H1 (cell line): ENCODE measurements around the gene PGBD5. TPM values are rescaled to one million over a fixed set of nuclear protein-coding genes. Genes with fewer than 3 reads are reported as not detected.

Source experiments
- CTCF ChIA-PET: fragments of 300-600 bp; sonication (Branson Sonifier 250); formaldehyde crosslinking; loops from one replicate; lab custom pipeline; 2021; ENCODE audit not compliant: partially characterized antibody; lab: Charles Lee
- POLR2A ChIA-PET: fragments of 300-600 bp; sonication (Branson Sonifier 250); formaldehyde crosslinking; loops from one replicate; lab custom pipeline; 2021; ENCODE audit warnings: inconsistent platforms; ENCODE audit not compliant: partially characterized antibody; lab: Charles Lee
- DNase-seq, 2 experiments: peaks; one replicate each; pipeline versions ENCODE4 v3.0.0 to v3.0.0-alpha.2; 2010 to 2022; ENCODE audit warnings: low spot score in 2 of 2, low read depth in 1 of 2, mixed read lengths in 1 of 2
- FAIRE-seq: peaks from 2 replicates; lab custom pipeline; 2011; peaks lifted over from hg19 to GRCh38; lab: Jason Lieb, UNC
- H2AFZ ChIP-seq: 2 replicates; pipeline ENCODE4 v1.8.1; 2012; ENCODE audit warnings: low read length, inconsistent platforms
- H2AK5ac ChIP-seq: 2 replicates; pipeline ENCODE4 v1.6.1; 2013; ENCODE audit warnings: low read depth, low read length
- H2BK120ac ChIP-seq: replicated peaks from 2 replicates; pipeline ENCODE3; 2013; ENCODE audit warnings: low read depth, low read length, inconsistent platforms
- H2BK12ac ChIP-seq: 2 replicates; pipeline ENCODE4 v1.6.1; 2013; ENCODE audit warnings: low read depth, low read length
- H2BK15ac ChIP-seq: 2 replicates; pipeline ENCODE4 v1.6.1; 2013; ENCODE audit warnings: low read length
- H2BK20ac ChIP-seq: 2 replicates; pipeline ENCODE4 v1.6.1; 2013; ENCODE audit warnings: low read length
- H2BK5ac ChIP-seq: 2 replicates; pipeline ENCODE4 v1.6.1; 2013; ENCODE audit warnings: low read depth, low read length
- H3K14ac ChIP-seq: 2 replicates; pipeline ENCODE4 v1.6.1; 2013; ENCODE audit warnings: inconsistent platforms; ENCODE audit not compliant: insufficient read length
- H3K18ac ChIP-seq: 2 replicates; pipeline ENCODE4 v1.6.1; 2013; ENCODE audit warnings: low read length; ENCODE audit errors: extremely low read depth
- H3K23ac ChIP-seq: 2 replicates; pipeline ENCODE4 v1.6.1; 2013; ENCODE audit warnings: inconsistent platforms; ENCODE audit not compliant: insufficient read length
- H3K23me2 ChIP-seq: 2 replicates; pipeline ENCODE4 v1.6.1; 2013; ENCODE audit warnings: low read depth, low read length
- H3K27ac ChIP-seq: 2 replicates; pipeline ENCODE4 v1.6.1; 2011; ENCODE audit warnings: low read depth, low read length, inconsistent platforms
- H3K27me3 ChIP-seq, 4 experiments: replicated peaks in 1 of 4; 1 replicate in 1 of 4; 2 replicates in 3 of 4; pipeline versions ENCODE4 v1.6.1 to v1.8.1; 2011 to 2013; ENCODE audit warnings: low read length in 3 of 4, mild to moderate bottlenecking in 3 of 4, inconsistent platforms in 2 of 4, mixed read lengths in 2 of 4, moderate library complexity in 1 of 4; ENCODE audit not compliant: control insufficient read depth in 3 of 4, insufficient read depth in 3 of 4; ENCODE audit errors: extremely low read depth in 1 of 4
- H3K36me3 ChIP-seq, 4 experiments: 2 replicates each; pipeline versions ENCODE4 v1.6.1 to v1.8.1; 2011 to 2013; ENCODE audit warnings: mild to moderate bottlenecking in 4 of 4, low read length in 3 of 4, moderate library complexity in 2 of 4, control low read depth in 1 of 4, inconsistent platforms in 1 of 4; ENCODE audit not compliant: insufficient read depth in 4 of 4, control insufficient read depth in 2 of 4
- H3K4ac ChIP-seq: replicated peaks from 2 replicates; pipeline ENCODE3; 2013; ENCODE audit warnings: low read length, low read depth, mixed read lengths, inconsistent platforms; ENCODE audit not compliant: insufficient read length
- H3K4me1 ChIP-seq, 4 experiments: replicated peaks in 1 of 4; 1 replicate in 1 of 4; 2 replicates in 3 of 4; pipeline versions ENCODE4 v1.6.1 to v1.8.1; 2011 to 2013; ENCODE audit warnings: low read length in 3 of 4, inconsistent platforms in 2 of 4, mixed read lengths in 1 of 4; ENCODE audit not compliant: insufficient read depth in 4 of 4, control insufficient read depth in 3 of 4
- H3K4me2 ChIP-seq, 2 experiments: 2 replicates each; pipeline versions ENCODE4 v1.6.1 to v1.8.1; 2011 to 2013; ENCODE audit warnings: low read depth in 2 of 2, low read length in 2 of 2, control low read depth in 1 of 2, inconsistent platforms in 1 of 2, mild to moderate bottlenecking in 1 of 2; ENCODE audit not compliant: insufficient read depth in 1 of 2
- H3K4me3 ChIP-seq, 4 experiments: fragments of 200-600, 300-600 bp in 1 of 4; sonication (generic), shearing (Covaris generic), sonication (Bioruptor Twin) in 1 of 4; 2 replicates each; pipeline versions ENCODE4 v1.5.1 to v1.8.1; 2011 to 2016; ENCODE audit warnings: low read length in 4 of 4, low read depth in 3 of 4, control low read depth in 2 of 4, inconsistent platforms in 2 of 4, mild to moderate bottlenecking in 2 of 4, mixed read lengths in 1 of 4, moderate library complexity in 1 of 4; ENCODE audit not compliant: insufficient read depth in 2 of 4; ENCODE audit errors: extremely low read depth in 1 of 4
- H3K56ac ChIP-seq: replicated peaks from 2 replicates; pipeline ENCODE3; 2013; ENCODE audit warnings: low read depth, mild to moderate bottlenecking, mixed read lengths, low read length, inconsistent platforms; ENCODE audit not compliant: insufficient read length
- H3K79me1 ChIP-seq: 2 replicates; pipeline ENCODE4 v1.6.1; 2013; ENCODE audit warnings: low read depth, low read length, control low read depth
- H3K79me2 ChIP-seq, 2 experiments: 2 replicates each; pipeline versions ENCODE4 v1.6.1 to v1.8.1; 2012 to 2013; ENCODE audit warnings: low read length in 2 of 2, mild to moderate bottlenecking in 2 of 2, inconsistent platforms in 1 of 2; ENCODE audit not compliant: insufficient read depth in 2 of 2, control insufficient read depth in 1 of 2
- H3K9ac ChIP-seq, 4 experiments: replicated peaks in 1 of 4; 1 replicate in 1 of 4; 2 replicates in 3 of 4; pipeline versions ENCODE4 v1.6.1 to v1.8.1; 2011 to 2013; ENCODE audit warnings: low read depth in 3 of 4, low read length in 3 of 4, control low read depth in 2 of 4, mild to moderate bottlenecking in 2 of 4, moderate library complexity in 2 of 4, inconsistent platforms in 1 of 4; ENCODE audit errors: extremely low read depth in 1 of 4
- H3K9me3 ChIP-seq, 2 experiments: 2 replicates each; pipeline versions ENCODE4 v1.6.1 to v1.8.1; 2012 to 2013; ENCODE audit warnings: mild to moderate bottlenecking in 2 of 2, moderate library complexity in 2 of 2, control low read depth in 1 of 2, inconsistent platforms in 1 of 2, low read depth in 1 of 2, low read length in 1 of 2, mixed read lengths in 1 of 2; ENCODE audit not compliant: insufficient read depth in 2 of 2
- H4K20me1 ChIP-seq, 2 experiments: replicated peaks in 1 of 2; 2 replicates each; pipeline versions ENCODE3 to v1.8.1; 2011 to 2013; ENCODE audit warnings: inconsistent platforms in 2 of 2, low read length in 2 of 2, mild to moderate bottlenecking in 1 of 2; ENCODE audit not compliant: insufficient read depth in 2 of 2, control insufficient read depth in 1 of 2
- H4K5ac ChIP-seq: 2 replicates; pipeline ENCODE4 v1.6.1; 2013; ENCODE audit warnings: low read length, low read depth, mixed read lengths, inconsistent platforms; ENCODE audit not compliant: insufficient read length
- H4K8ac ChIP-seq: 2 replicates; pipeline ENCODE4 v1.8.0; 2013; ENCODE audit warnings: mild to moderate bottlenecking, moderate library complexity, low read length, inconsistent platforms; ENCODE audit not compliant: insufficient read depth; ENCODE audit errors: extremely low read depth
- H4K91ac ChIP-seq: replicated peaks from 2 replicates; pipeline ENCODE3; 2013; ENCODE audit warnings: low read length, mixed read lengths, inconsistent platforms; ENCODE audit not compliant: insufficient read length
- GTF2F1 ChIP-seq: IDR thresholded peaks from 2 replicates; pipeline ENCODE4 v1.6.1; 2012; ENCODE audit warnings: low read depth, low read length, improper control_type of control experiment, borderline replicate concordance
- WGBS, 2 experiments: shearing (Covaris generic) in 1 of 2; methylation state at CpG; one replicate each; pipeline versions ENCODE4 v1.1.6 to v1.1.7; 2013 to 2015; ENCODE audit warnings: low lambda C conversion rate in 2 of 2, mixed read lengths in 2 of 2, inconsistent platforms in 1 of 2, low coverage in 1 of 2, missing lambda C conversion rate in 1 of 2; ENCODE audit not compliant: insufficient replicate concordance in 2 of 2, insufficient coverage in 1 of 2, insufficient read length in 1 of 2; ENCODE audit errors: extremely low coverage in 1 of 2, missing lambda C conversion rate in 1 of 2; 5-methylcytosine and 5-hydroxymethylcytosine counted together
- polyA plus RNA-seq, 7 experiments: library from polyadenylated mRNA; depleted of rRNA in 3 of 7; stranded (reverse) in 5 of 7; unstranded in 2 of 7; fragments of >200 nt in 5 of 7; fragments of 200-250 nt in 2 of 7; gene quantifications; 1 replicate in 5 of 7; 2 replicates in 1 of 7; 4 replicates in 1 of 7; pipeline versions ENCODE4 v1.2.1 to v1.2.3, GENCODE V29; 2011 to 2013; ENCODE audit warnings: missing spikeins in 2 of 7, mixed read lengths in 2 of 7
- total RNA-seq: library from RNA; stranded (reverse); fragmentation: NEBNext Ultra II Directional; extraction: Animal tissue kit (Norgen Biotek cat#: 25700); gene quantifications from 2 replicates; pipeline ENCODE4 v1.2.1, GENCODE V29; 2021

PGBD5 gene
- total and polyA plus RNA-seq, 2 of the 8 experiments (the other 6 are each of a cell fraction or from before 2014, with no cell fraction given) = 16.3 to 18.4 TPM

- H3K4ac ChIP-seq = no peak overlapping the region
- no peak overlapping the region for H3K4me3 ChIP-seq
- no peak overlapping the region for H2BK15ac ChIP-seq
- peaks cover 4% of the 10 kb centered on the region; the same call in 1 of the 2 replicates for H3K79me1 ChIP-seq
- no peaks in the 10 kb centered on the region for H3K36me3 ChIP-seq
- H2BK120ac ChIP-seq = no peak overlapping the region
- no peak overlapping the region for H4K5ac ChIP-seq
- peaks cover 8 to 16% (median 11%) of the 10 kb centered on the region in 4 experiments for H3K4me1 ChIP-seq
- no peak overlapping the region for H2AK5ac ChIP-seq
- CTCF ChIA-PET = interaction anchor here (1.1 kb wide), 1 partner anchor 42 kb away, joined by 3 read pairs; no protein-coding TSS in a partner anchor
- POLR2A ChIA-PET = interaction anchor here (5.2 kb wide), 1 partner anchor 8 kb away, joined by 38 read pairs; no protein-coding TSS in a partner anchor
- no peak overlapping the region for H2AFZ ChIP-seq
- H4K20me1 ChIP-seq = no peaks in the 10 kb centered on the region
- no peaks in the 10 kb centered on the region for H3K27me3 ChIP-seq
- no peak overlapping the region for H3K18ac ChIP-seq
- H3K4me2 ChIP-seq = no peak overlapping the region
- H2BK12ac ChIP-seq = no peak overlapping the region
- no peak overlapping the region for H4K8ac ChIP-seq
- H3K56ac ChIP-seq = no peak overlapping the region
- H3K23me2 ChIP-seq = no peaks in the 10 kb centered on the region
- WGBS, 2 experiments = 87% methylated on average over 4 of the region's 4 CpGs; no CpG with 5 or more reads in 1 of the 2 experiments
- no peak overlapping the region for H4K91ac ChIP-seq
- no peaks in the 10 kb centered on the region for H3K9me3 ChIP-seq
- no peak overlapping the region for H3K9ac ChIP-seq
- FAIRE-seq (no peak), DNase-seq (no peak)
- H3K23ac ChIP-seq = no peak overlapping the region
- H3K14ac ChIP-seq = no peak overlapping the region
- peaks cover 0 to 24% of the 10 kb centered on the region in 2 experiments; a peak in 2 of 4 replicates for H3K79me2 ChIP-seq
- no peak overlapping the region for H2BK20ac ChIP-seq
- TF ChIP-seq GTF2F1 = no peak
- no peak overlapping the region for H2BK5ac ChIP-seq
- H3K27ac ChIP-seq = no peak overlapping the region
Measured at GRCh38 chr1:230385930-230386329, 40.2 kb downstream of the PGBD5 start.
